Panc1 (cell line): Measurements from ENCODE around the gene DNAJC18. TPM values are rescaled to one million over a fixed set of nuclear protein-coding genes. Genes with fewer than 3 reads are reported as not detected.

ENCODE experiments used
- ATAC-seq: fragments of 200-7000 bp; cut with Tn5 transposase; 2 replicates; pipeline ENCODE4 v1.9.1; 2020; ENCODE audit warnings: mild to moderate bottlenecking, moderate library complexity
- BruUV-seq: library from RNA; stranded (reverse); fragments of 400-500 nt; replicated peaks from 2 replicates; lab custom pipeline; 2021; lab: Mats Ljungman, UMichigan
- CTCF ChIA-PET: fragments of 300-600 bp; sonication (Branson Sonifier 250); formaldehyde crosslinking; loops from one replicate; lab custom pipeline; 2022; ENCODE audit warnings: antibody characterized with exemption; lab: Charles Lee
- POLR2A ChIA-PET: fragments of 300-600 bp; sonication (Branson Sonifier 250); formaldehyde crosslinking; loops from one replicate; lab custom pipeline; 2022; ENCODE audit warnings: antibody characterized with exemption; lab: Charles Lee
- DNase-seq: peaks from one replicate; pipeline ENCODE4 v3.0.0-alpha.2; 2010; ENCODE audit warnings: low read depth, low spot score
- H3K27ac ChIP-seq: 2 replicates; pipeline ENCODE4 v1.5.1; 2011; ENCODE audit warnings: mild to moderate bottlenecking, low read length, inconsistent platforms
- H3K27me3 ChIP-seq: fragments of 200-500 bp; sonication (Bioruptor generic); 2 replicates; pipeline ENCODE4 v1.6.0; 2014; ENCODE audit warnings: low read length, inconsistent platforms; ENCODE audit not compliant: control insufficient read depth, insufficient read depth
- H3K36me3 ChIP-seq: fragments of 200-500 bp; sonication (Bioruptor generic); 2 replicates; pipeline ENCODE4 v1.5.1; 2014; ENCODE audit warnings: inconsistent platforms, mild to moderate bottlenecking, low read length, moderate library complexity; ENCODE audit not compliant: control insufficient read depth, insufficient read depth
- H3K4me1 ChIP-seq: 2 replicates; pipeline ENCODE4 v1.5.1; 2011; ENCODE audit warnings: inconsistent platforms, mild to moderate bottlenecking, low read length, moderate library complexity; ENCODE audit not compliant: control insufficient read depth, insufficient read depth
- H3K4me3 ChIP-seq, 2 experiments: 2 replicates each; pipeline ENCODE4 v1.5.1; 2011 to 2012; ENCODE audit warnings: low read depth in 2 of 2, low read length in 2 of 2, mild to moderate bottlenecking in 2 of 2, inconsistent platforms in 1 of 2, moderate library complexity in 1 of 2
- H3K9me3 ChIP-seq: fragments of 200-500 bp; sonication (Bioruptor generic); 2 replicates; pipeline ENCODE4 v1.5.1; 2014; ENCODE audit warnings: low read depth, mild to moderate bottlenecking, inconsistent platforms, low read length, moderate library complexity; ENCODE audit not compliant: control insufficient read depth, insufficient read depth
- POLR2AphosphoS5 ChIP-seq: IDR thresholded peaks from 2 replicates; pipeline ENCODE4 v1.6.1; 2012; ENCODE audit warnings: mild to moderate bottlenecking, low read depth, low read length, moderate library complexity
- SIN3A ChIP-seq: IDR thresholded peaks from 2 replicates; pipeline ENCODE4 v1.6.1; 2012; ENCODE audit warnings: low read depth, mild to moderate bottlenecking, low read length, moderate library complexity, borderline replicate concordance; ENCODE audit not compliant: insufficient read depth
- TCF7L2 ChIP-seq: IDR thresholded peaks from 2 replicates; pipeline ENCODE4 v1.6.1; 2011; ENCODE audit warnings: mild to moderate bottlenecking, low read depth, low read length, inconsistent platforms
- in situ Hi-C: cut with HindIII; loops from 2 replicates; pipeline ENCODE4 v1.10.0; 2016; ENCODE audit warnings: low sequenced_read_pairs, low pct_unique_long_range_greater_than_20kb
- intact Hi-C: fragments of 100-400 bp; cut with micrococcal nuclease; formaldehyde crosslinking; loops from one replicate; pipeline ENCODE4 v1.10.0; 2022; ENCODE audit not compliant: unreplicated experiment
- total RNA-seq: library from RNA; stranded (reverse); gene quantifications from one replicate; pipeline ENCODE4 v1.2.1, GENCODE V29; 2021; ENCODE audit not compliant: unreplicated experiment
- TF ChIP-seq, protein P1 (sequence below): fragments of 450-650 bp; IDR thresholded peaks from 2 replicates; pipeline ENCODE4 v1.5.1; 2017; ENCODE audit warnings: mild to moderate bottlenecking
- TF ChIP-seq, protein P2 (sequence below), 2 experiments: IDR thresholded peaks; 2 replicates each; pipeline ENCODE4 v1.6.1; 2011 to 2012; ENCODE audit warnings: low read depth in 2 of 2, control low read depth in 1 of 2, low read length in 1 of 2, mild to moderate bottlenecking in 1 of 2, moderate library complexity in 1 of 2; ENCODE audit not compliant: insufficient read depth in 1 of 2

Gene DNAJC18
- total RNA-seq, 1 experiment from 2014 or later, result 8.8 TPM

DNA sequence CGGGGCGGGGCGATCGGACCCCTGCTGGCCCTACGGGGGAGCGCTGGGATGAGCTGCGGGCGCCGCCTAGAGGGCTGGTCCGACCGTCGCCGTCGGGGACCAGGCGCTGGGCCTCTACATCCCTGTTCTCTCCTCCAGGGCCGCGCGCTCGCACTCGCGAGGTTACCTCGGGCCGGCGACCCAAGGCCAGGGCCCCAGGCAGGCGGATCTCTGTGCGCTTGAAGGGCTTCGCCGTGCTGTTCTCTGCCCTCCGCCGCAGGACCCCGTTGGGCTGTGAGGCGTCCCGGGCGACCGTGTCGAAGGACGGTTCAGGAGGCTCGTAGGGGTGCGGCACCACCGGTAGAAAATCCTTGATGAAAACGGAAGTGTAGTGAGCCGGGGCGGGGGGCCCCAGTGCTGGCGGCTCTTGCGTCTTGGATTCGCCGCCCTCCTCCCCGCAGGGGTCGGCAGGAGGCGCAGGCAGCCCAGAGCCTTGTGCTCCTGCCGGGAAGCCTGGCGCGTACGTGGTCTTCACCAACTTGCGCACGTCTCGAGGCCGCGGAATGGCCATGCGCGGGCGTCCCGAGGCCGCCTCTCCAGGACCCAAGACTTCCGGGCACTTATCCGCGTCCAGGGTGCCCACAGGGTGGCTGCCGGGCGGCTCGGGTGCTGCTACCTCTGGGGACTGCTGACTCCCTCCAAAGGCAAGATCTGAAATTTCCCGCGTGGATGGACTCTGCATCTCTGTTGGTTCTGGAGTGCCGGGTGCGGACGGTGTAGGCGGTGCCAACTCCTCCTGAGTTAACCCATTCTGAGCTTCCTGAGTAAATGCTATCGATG lies 46.4 kb downstream of the DNAJC18 start:
- DNase-seq (peak; percentile 52), ATAC-seq (peak; percentile 89)
- Histone ChIP-seq H3K27me3 (no peaks in the 10 kb centered on the region), H3K4me3 (peak overlapping the region; percentile 62 to 75), H3K36me3 (peaks cover 2% of the 10 kb centered on the region; the same call in 1 of the 2 replicates), H3K9me3 (no peaks in the 10 kb centered on the region), H3K27ac (peak overlapping the region; percentile 85), H3K4me1 (peaks cover 27% of the 10 kb centered on the region)
- TF ChIP-seq SIN3A (peak; percentile 76; the same call in 1 of the 2 replicates), POLR2AphosphoS5 (peak; percentile 11; the same call in 1 of the 2 replicates)
- TF ChIP-seq, protein P1, sequence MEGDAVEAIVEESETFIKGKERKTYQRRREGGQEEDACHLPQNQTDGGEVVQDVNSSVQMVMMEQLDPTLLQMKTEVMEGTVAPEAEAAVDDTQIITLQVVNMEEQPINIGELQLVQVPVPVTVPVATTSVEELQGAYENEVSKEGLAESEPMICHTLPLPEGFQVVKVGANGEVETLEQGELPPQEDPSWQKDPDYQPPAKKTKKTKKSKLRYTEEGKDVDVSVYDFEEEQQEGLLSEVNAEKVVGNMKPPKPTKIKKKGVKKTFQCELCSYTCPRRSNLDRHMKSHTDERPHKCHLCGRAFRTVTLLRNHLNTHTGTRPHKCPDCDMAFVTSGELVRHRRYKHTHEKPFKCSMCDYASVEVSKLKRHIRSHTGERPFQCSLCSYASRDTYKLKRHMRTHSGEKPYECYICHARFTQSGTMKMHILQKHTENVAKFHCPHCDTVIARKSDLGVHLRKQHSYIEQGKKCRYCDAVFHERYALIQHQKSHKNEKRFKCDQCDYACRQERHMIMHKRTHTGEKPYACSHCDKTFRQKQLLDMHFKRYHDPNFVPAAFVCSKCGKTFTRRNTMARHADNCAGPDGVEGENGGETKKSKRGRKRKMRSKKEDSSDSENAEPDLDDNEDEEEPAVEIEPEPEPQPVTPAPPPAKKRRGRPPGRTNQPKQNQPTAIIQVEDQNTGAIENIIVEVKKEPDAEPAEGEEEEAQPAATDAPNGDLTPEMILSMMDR, result peak; percentile 97
- TF ChIP-seq, protein P2, sequence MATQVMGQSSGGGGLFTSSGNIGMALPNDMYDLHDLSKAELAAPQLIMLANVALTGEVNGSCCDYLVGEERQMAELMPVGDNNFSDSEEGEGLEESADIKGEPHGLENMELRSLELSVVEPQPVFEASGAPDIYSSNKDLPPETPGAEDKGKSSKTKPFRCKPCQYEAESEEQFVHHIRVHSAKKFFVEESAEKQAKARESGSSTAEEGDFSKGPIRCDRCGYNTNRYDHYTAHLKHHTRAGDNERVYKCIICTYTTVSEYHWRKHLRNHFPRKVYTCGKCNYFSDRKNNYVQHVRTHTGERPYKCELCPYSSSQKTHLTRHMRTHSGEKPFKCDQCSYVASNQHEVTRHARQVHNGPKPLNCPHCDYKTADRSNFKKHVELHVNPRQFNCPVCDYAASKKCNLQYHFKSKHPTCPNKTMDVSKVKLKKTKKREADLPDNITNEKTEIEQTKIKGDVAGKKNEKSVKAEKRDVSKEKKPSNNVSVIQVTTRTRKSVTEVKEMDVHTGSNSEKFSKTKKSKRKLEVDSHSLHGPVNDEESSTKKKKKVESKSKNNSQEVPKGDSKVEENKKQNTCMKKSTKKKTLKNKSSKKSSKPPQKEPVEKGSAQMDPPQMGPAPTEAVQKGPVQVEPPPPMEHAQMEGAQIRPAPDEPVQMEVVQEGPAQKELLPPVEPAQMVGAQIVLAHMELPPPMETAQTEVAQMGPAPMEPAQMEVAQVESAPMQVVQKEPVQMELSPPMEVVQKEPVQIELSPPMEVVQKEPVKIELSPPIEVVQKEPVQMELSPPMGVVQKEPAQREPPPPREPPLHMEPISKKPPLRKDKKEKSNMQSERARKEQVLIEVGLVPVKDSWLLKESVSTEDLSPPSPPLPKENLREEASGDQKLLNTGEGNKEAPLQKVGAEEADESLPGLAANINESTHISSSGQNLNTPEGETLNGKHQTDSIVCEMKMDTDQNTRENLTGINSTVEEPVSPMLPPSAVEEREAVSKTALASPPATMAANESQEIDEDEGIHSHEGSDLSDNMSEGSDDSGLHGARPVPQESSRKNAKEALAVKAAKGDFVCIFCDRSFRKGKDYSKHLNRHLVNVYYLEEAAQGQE (IDR thresholded peaks at IDR 0.05; ENCODE audit: insufficient read depth in 1 of 2, low read depth in 2 of 2, low read length in 1 of 2), result no peak; a peak in 1 of 4 replicates
- ChIA-PET POLR2A (no interaction called here), CTCF (no interaction called here)
- in situ Hi-C loops (no loop called here), intact Hi-C loops (loop anchor here (10.0 kb wide), 1 partner anchor 108 kb away; no protein-coding TSS in a partner anchor)
- BruUV-seq, result TSS peak; percentile 71

DNA sequence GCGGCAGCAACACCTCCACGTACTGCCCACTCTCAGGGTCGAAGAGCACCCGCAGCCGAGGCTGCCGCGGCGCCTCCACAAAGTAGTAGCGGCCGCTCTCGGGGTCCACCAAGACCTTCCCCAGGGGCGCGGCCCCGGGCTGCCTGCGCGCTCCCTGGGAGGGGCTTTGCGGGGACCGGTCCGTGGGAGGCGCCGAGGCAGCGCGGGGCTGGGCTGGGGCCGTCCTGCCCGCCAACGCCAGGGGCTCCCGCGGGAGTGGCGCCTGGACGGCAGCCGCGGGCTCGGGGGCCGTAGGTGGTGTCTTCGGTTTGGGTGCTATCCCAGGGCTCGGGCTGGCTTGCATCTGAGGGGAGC lies 47.0 kb downstream of the DNAJC18 start:
- in situ Hi-C loops, result no loop called here
- DNase-seq (no peak), ATAC-seq (peak; percentile 70)
- no TSS peak for BruUV-seq
- Histone ChIP-seq H3K9me3 (no peaks in the 10 kb centered on the region), H3K27ac (peak overlapping the region; percentile 92), H3K4me1 (peaks cover 27% of the 10 kb centered on the region), H3K36me3 (peaks cover 2% of the 10 kb centered on the region; the same call in 1 of the 2 replicates), H3K4me3 (peak overlapping the region; percentile 62 to 75), H3K27me3 (no peaks in the 10 kb centered on the region)
- POLR2A ChIA-PET, result interaction anchor here (1.6 kb wide), 1 partner anchor 50 kb away, joined by 4 read pairs; no protein-coding TSS in a partner anchor
- intact Hi-C loops, result loop anchor here (10.0 kb wide), 1 partner anchor 108 kb away; no protein-coding TSS in a partner anchor
- TF ChIP-seq SIN3A (peak; percentile 1; the same call in 1 of the 2 replicates), TCF7L2 (no peak)
- TF ChIP-seq, protein P2 (IDR thresholded peaks at IDR 0.05; ENCODE audit: insufficient read depth in 1 of 2, low read depth in 2 of 2, low read length in 1 of 2), result no peak
- TF ChIP-seq, protein P1, result no peak
- CTCF ChIA-PET, result no interaction called here
